Mesothelial cell of epicardium (in vitro differentiated cells): ENCODE data around the gene PAX7. TPM values are rescaled to one million over a fixed set of nuclear protein-coding genes. Genes with fewer than 3 reads are reported as not detected.

Experiments used
- DNase-seq, 2 experiments: peaks; one replicate each; pipeline ENCODE4 v3.0.0; 2021; ENCODE audit warnings: low spot score in 2 of 2; ENCODE audit not compliant: unreplicated experiment in 2 of 2
- H3K27ac Mint-ChIP-seq: 2 replicates; pipeline ENCODE4 v1.8.0; 2021; ENCODE audit warnings: mixed read lengths
- H3K27me3 Mint-ChIP-seq: 2 replicates; pipeline ENCODE4 v1.8.0; 2021; ENCODE audit warnings: low read depth, mixed read lengths
- H3K36me3 Mint-ChIP-seq: 2 replicates; pipeline ENCODE4 v1.8.0; 2021; ENCODE audit warnings: mixed read lengths
- H3K4me1 Mint-ChIP-seq: 2 replicates; pipeline ENCODE4 v1.8.0; 2021; ENCODE audit warnings: mixed read lengths
- H3K4me3 Mint-ChIP-seq: 2 replicates; pipeline ENCODE4 v1.8.0; 2021; ENCODE audit warnings: mild to moderate bottlenecking, moderate library complexity, mixed read lengths
- H3K9me3 Mint-ChIP-seq: 2 replicates; pipeline ENCODE4 v1.8.0; 2021; ENCODE audit warnings: mixed read lengths
- CTCF ChIP-seq: fragments of 200-600 bp; sonication (generic); IDR thresholded peaks from one replicate; pipeline ENCODE4 v1.5.0; 2021; ENCODE audit warnings: antibody characterized with exemption; ENCODE audit not compliant: unreplicated experiment
- total RNA-seq: library from RNA; stranded (reverse); gene quantifications from 3 replicates; pipeline ENCODE4 v1.2.1, GENCODE V29; 2021

PAX7 gene
- total RNA-seq, 1 donor from 2014 or later, result not detected

- Mint-ChIP-seq H3K4me3 (no peak overlapping the region), H3K27me3 (peaks cover 58% of the 10 kb centered on the region), H3K9me3 (no peaks in the 10 kb centered on the region), H3K27ac (no peak overlapping the region), H3K36me3 (no peaks in the 10 kb centered on the region), H3K4me1 (no peaks in the 10 kb centered on the region)
- no peak for DNase-seq
- TF ChIP-seq CTCF, result no peak
Observed at GRCh38 chr1:18731591-18732235, 101.1 kb downstream of the PAX7 start.

GRCh38 chr1:18732686-18733085 is 102.0 kb downstream of the PAX7 start:
- H3K9me3 Mint-ChIP-seq, result no peaks in the 10 kb centered on the region
- H3K27ac Mint-ChIP-seq, result no peak overlapping the region
- peaks cover 48% of the 10 kb centered on the region for H3K27me3 Mint-ChIP-seq

GRCh38 chr1:18734001-18734400 is 103.4 kb downstream of the PAX7 start:
- Mint-ChIP-seq H3K9me3 (no peaks in the 10 kb centered on the region), H3K4me3 (no peak overlapping the region), H3K27ac (no peak overlapping the region), H3K4me1 (no peaks in the 10 kb centered on the region), H3K36me3 (no peaks in the 10 kb centered on the region), H3K27me3 (peaks cover 46% of the 10 kb centered on the region)
- DNase-seq, result no peak
- TF ChIP-seq CTCF, result no peak

More at GRCh38 chr1:18732686-18733085, 102.0 kb downstream of the PAX7 start:
- TF ChIP-seq CTCF, result no peak
- Mint-ChIP-seq H3K36me3 (no peaks in the 10 kb centered on the region), H3K4me3 (no peak overlapping the region), H3K4me1 (no peaks in the 10 kb centered on the region)
- DNase-seq, result no peak

GRCh38 chr1:18734461-18735223 is 104.0 kb downstream of the PAX7 start:
- no peak for TF ChIP-seq CTCF
- Mint-ChIP-seq H3K4me1 (no peaks in the 10 kb centered on the region), H3K9me3 (no peaks in the 10 kb centered on the region), H3K27ac (no peak overlapping the region), H3K36me3 (no peaks in the 10 kb centered on the region), H3K27me3 (peaks cover 44% of the 10 kb centered on the region), H3K4me3 (no peak overlapping the region)
- DNase-seq, result no peak

GRCh38 chr1:18735224-18735997 is 104.8 kb downstream of the PAX7 start:
- Mint-ChIP-seq H3K4me1 (no peaks in the 10 kb centered on the region), H3K36me3 (no peaks in the 10 kb centered on the region), H3K27me3 (peaks cover 46% of the 10 kb centered on the region), H3K4me3 (no peak overlapping the region), H3K9me3 (no peaks in the 10 kb centered on the region), H3K27ac (no peak overlapping the region)
- DNase-seq, result no peak
- TF ChIP-seq CTCF, result no peak
